Nephron progenitor cell (in vitro differentiated cells): ENCODE data around the gene DIS3L2.

Source experiments
- DNase-seq: peaks from one replicate; pipeline ENCODE4 v3.0.0; 2021
- H3K27ac Mint-ChIP-seq: 2 replicates; pipeline ENCODE4 v1.8.0; 2021; ENCODE audit warnings: mild to moderate bottlenecking, moderate library complexity, mixed read lengths
- H3K27me3 Mint-ChIP-seq: 2 replicates; pipeline ENCODE4 v1.8.0; 2021; ENCODE audit warnings: mild to moderate bottlenecking, low read depth, mixed read lengths; ENCODE audit not compliant: poor library complexity
- H3K36me3 Mint-ChIP-seq: 2 replicates; pipeline ENCODE4 v1.8.0; 2021; ENCODE audit warnings: low read depth, mixed read lengths
- H3K4me1 Mint-ChIP-seq: 2 replicates; pipeline ENCODE4 v1.8.0; 2021; ENCODE audit warnings: mixed read lengths
- H3K4me3 Mint-ChIP-seq: 2 replicates; pipeline ENCODE4 v1.8.0; 2021; ENCODE audit warnings: mild to moderate bottlenecking, moderate library complexity, mixed read lengths
- H3K9me3 Mint-ChIP-seq: 2 replicates; pipeline ENCODE4 v1.8.0; 2021; ENCODE audit warnings: mild to moderate bottlenecking, moderate library complexity, mixed read lengths
- TF ChIP-seq, protein P1 (sequence below): fragments of 200-600 bp; sonication (generic); IDR thresholded peaks from 2 replicates; pipeline ENCODE4 v1.5.0; 2021; ENCODE audit warnings: antibody characterized with exemption

DIS3L2 gene

DNA sequence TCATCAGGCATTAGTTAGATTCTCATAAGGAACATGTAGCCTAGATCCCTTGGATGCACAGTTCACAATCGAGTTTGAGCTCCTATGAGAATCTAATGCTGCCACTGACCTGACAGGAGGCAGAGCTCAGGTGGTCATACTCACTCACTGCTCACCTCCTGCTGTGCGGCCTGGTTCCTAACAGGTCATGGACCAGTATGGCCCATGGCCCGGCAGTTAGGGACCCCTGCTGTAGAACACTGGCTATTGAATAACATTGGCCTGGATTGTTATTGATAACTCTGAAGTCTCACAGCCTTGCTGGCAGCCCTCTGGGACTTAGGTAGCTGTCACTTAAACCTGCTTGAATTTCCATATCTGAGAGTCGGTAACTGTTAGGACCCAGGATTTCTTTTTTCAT, 302.6 kb downstream of the DIS3L2 start:
- H3K4me3 Mint-ChIP-seq: no peak overlapping the region
- H3K27ac Mint-ChIP-seq: no peak overlapping the region
- peaks cover 4% of the 10 kb centered on the region for H3K27me3 Mint-ChIP-seq
- peaks cover 40% of the 10 kb centered on the region for H3K36me3 Mint-ChIP-seq
- TF ChIP-seq, protein P1, sequence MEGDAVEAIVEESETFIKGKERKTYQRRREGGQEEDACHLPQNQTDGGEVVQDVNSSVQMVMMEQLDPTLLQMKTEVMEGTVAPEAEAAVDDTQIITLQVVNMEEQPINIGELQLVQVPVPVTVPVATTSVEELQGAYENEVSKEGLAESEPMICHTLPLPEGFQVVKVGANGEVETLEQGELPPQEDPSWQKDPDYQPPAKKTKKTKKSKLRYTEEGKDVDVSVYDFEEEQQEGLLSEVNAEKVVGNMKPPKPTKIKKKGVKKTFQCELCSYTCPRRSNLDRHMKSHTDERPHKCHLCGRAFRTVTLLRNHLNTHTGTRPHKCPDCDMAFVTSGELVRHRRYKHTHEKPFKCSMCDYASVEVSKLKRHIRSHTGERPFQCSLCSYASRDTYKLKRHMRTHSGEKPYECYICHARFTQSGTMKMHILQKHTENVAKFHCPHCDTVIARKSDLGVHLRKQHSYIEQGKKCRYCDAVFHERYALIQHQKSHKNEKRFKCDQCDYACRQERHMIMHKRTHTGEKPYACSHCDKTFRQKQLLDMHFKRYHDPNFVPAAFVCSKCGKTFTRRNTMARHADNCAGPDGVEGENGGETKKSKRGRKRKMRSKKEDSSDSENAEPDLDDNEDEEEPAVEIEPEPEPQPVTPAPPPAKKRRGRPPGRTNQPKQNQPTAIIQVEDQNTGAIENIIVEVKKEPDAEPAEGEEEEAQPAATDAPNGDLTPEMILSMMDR: no peak
- DNase-seq: no peak
- H3K4me1 Mint-ChIP-seq: peaks cover 31% of the 10 kb centered on the region
- H3K9me3 Mint-ChIP-seq: no peaks in the 10 kb centered on the region

DNA sequence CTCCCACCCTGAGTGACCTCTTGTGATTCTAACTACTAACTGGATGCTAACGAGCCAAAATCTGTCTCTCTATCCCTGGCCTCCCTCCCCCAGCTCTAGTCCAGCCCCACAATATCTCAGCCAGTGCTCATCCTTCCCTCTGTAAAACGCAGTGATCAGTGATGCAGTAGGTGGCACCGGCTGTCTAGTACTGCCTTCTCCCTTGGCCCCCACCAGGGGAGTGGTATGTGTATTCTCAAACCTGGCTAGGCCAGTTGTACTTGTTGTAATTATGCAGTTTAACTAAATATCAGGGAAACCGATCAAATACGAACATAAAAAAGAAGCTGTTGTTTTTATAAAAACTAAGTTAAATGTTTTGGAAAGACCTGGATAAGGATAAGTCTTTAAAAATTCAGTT, 303.8 kb downstream of the DIS3L2 start:
- Mint-ChIP-seq H3K9me3 (no peaks in the 10 kb centered on the region), H3K27ac (peak overlapping the region; percentile 21), H3K4me1 (peaks cover 23% of the 10 kb centered on the region), H3K27me3 (peaks cover 4% of the 10 kb centered on the region), H3K36me3 (peaks cover 34% of the 10 kb centered on the region), H3K4me3 (no peak overlapping the region)
- no peak for DNase-seq
- TF ChIP-seq, protein P1: no peak

GRCh38 chr2:232268636-232269165, 307.2 kb downstream of the DIS3L2 start:
- H3K36me3 Mint-ChIP-seq: peaks cover 9% of the 10 kb centered on the region
- H3K27ac Mint-ChIP-seq: no peak overlapping the region
- H3K4me3 Mint-ChIP-seq: no peak overlapping the region
- H3K9me3 Mint-ChIP-seq: no peaks in the 10 kb centered on the region
- TF ChIP-seq, protein P1: no peak
- DNase-seq: no peak
- peaks cover 14% of the 10 kb centered on the region for H3K4me1 Mint-ChIP-seq
- peaks cover 2% of the 10 kb centered on the region for H3K27me3 Mint-ChIP-seq

DNA sequence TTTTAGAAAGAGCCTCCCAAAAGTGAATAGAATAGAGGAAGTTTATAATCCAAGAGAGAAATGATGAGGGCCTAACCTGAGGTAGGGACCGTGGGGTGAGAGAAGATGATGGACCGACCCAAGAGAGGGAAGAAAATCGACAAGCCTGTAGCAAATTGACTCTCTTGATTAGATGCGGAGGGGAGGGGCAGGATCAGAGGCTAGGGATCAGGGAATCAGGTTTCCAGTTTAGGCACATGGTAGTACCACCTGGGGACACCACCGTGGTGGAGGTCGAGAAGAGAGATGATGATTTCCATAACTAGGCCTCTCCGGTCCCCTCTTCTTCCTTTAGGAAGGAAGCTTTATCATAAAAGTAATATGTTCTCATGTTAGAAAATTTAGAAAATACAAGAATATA, 308.4 kb downstream of the DIS3L2 start:
- peaks cover 8% of the 10 kb centered on the region for H3K36me3 Mint-ChIP-seq
- H3K4me3 Mint-ChIP-seq: no peak overlapping the region
- H3K4me1 Mint-ChIP-seq: peaks cover 14% of the 10 kb centered on the region
- no peaks in the 10 kb centered on the region for H3K9me3 Mint-ChIP-seq
- peaks cover 3% of the 10 kb centered on the region for H3K27me3 Mint-ChIP-seq
- TF ChIP-seq, protein P1: no peak
- no peak for DNase-seq
- H3K27ac Mint-ChIP-seq: no peak overlapping the region

GRCh38 chr2:232273903-232274643, 312.6 kb downstream of the DIS3L2 start:
- Mint-ChIP-seq H3K9me3 (peaks cover 10% of the 10 kb centered on the region), H3K4me1 (peaks cover 27% of the 10 kb centered on the region), H3K27ac (no peak overlapping the region), H3K36me3 (peaks cover 29% of the 10 kb centered on the region), H3K27me3 (peaks cover 8% of the 10 kb centered on the region), H3K4me3 (no peak overlapping the region)
- TF ChIP-seq, protein P1: no peak
- no peak for DNase-seq

DNA sequence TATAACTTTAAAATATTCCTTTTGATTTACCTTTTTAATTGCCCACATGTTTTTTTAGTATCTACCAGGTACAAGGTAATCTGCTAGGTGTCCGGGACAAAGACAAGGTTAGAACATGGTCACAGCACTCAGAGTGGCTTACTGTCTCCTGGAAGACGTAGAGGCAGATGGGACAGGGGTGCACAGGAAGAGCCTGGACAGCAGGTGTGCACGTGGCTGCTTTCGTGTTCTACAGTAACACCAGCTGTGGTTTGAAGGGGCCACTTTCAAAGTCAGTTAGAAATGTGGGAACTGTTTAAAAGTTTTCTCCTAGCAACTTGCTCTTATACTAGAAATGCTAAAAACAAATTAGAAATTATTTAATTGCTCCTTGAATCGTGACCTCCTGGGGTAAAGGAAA, 314.2 kb downstream of the DIS3L2 start:
- Mint-ChIP-seq H3K27me3 (peaks cover 8% of the 10 kb centered on the region), H3K4me3 (no peak overlapping the region), H3K4me1 (peaks cover 25% of the 10 kb centered on the region), H3K36me3 (peaks cover 44% of the 10 kb centered on the region), H3K27ac (no peak overlapping the region), H3K9me3 (peaks cover 18% of the 10 kb centered on the region)
- TF ChIP-seq, protein P1: no peak
- no peak for DNase-seq
